HEK293 (cell line): ENCODE measurements around the gene CSNK2A3.

Experiments
- CTCF ChIA-PET: fragments of 350-600 bp; formaldehyde crosslinking; extraction: SDS; loops from one replicate; lab custom pipeline; 2021; ENCODE audit warnings: antibody characterized with exemption; lab: Yijun Ruan, JAX
- POLR2A ChIA-PET: fragments of 300-600 bp; formaldehyde crosslinking; extraction: SDS; loops from one replicate; lab custom pipeline; 2020; ENCODE audit warnings: antibody characterized with exemption, inconsistent platforms; lab: Yijun Ruan, JAX
- H3K27ac ChIP-seq: fragments of 200-500 bp; sonication (Bioruptor generic); 2 replicates; pipeline ENCODE4 v1.5.1; 2014; ENCODE audit warnings: low read depth, low read length, control low read depth, inconsistent platforms; ENCODE audit errors: extremely low read depth
- H3K36me3 ChIP-seq, 2 experiments: fragments of 200-500 bp in 1 of 2; sonication (Bioruptor generic) in 1 of 2; 1 replicate in 1 of 2; 2 replicates in 1 of 2; pipeline ENCODE4 v1.5.1; 2014 to 2017; ENCODE audit warnings: inconsistent platforms in 2 of 2, low read length in 2 of 2; ENCODE audit not compliant: control insufficient read depth in 2 of 2, insufficient read depth in 1 of 2
- H3K4me1 ChIP-seq: fragments of 200-500 bp; sonication (Bioruptor generic); 2 replicates; pipeline ENCODE4 v1.5.1; 2014; ENCODE audit warnings: mild to moderate bottlenecking, low read length, inconsistent platforms; ENCODE audit not compliant: control insufficient read depth, insufficient read depth
- H3K4me3 ChIP-seq: 2 replicates; pipeline ENCODE4 v1.5.1; 2011; ENCODE audit warnings: low read depth, mild to moderate bottlenecking, control low read depth, low read length, moderate library complexity
- H3K9me3 ChIP-seq: fragments of 200-500 bp; sonication (Bioruptor generic); 2 replicates; pipeline ENCODE4 v1.5.1; 2014; ENCODE audit warnings: low read depth, low read length, inconsistent platforms; ENCODE audit not compliant: control insufficient read depth, insufficient read depth
- BCL11B ChIP-seq: fragments of 450-650 bp; formaldehyde crosslinking; IDR thresholded peaks from 2 replicates; pipeline ENCODE4 v1.5.1; 2016; ENCODE audit warnings: low read depth, missing biosample characterization, missing genetic modification characterization
- GLIS2 ChIP-seq: fragments of 450-650 bp; formaldehyde crosslinking; IDR thresholded peaks from 2 replicates; pipeline ENCODE4 v1.5.1; 2016; ENCODE audit warnings: missing biosample characterization, missing genetic modification characterization
- HOXD13 ChIP-seq: sonication (generic); formaldehyde crosslinking; IDR thresholded peaks from 2 replicates; pipeline ENCODE4 v1.8.0; 2022; ENCODE audit warnings: missing genetic modification reagents, borderline replicate concordance
- PRDM1 ChIP-seq: fragments of 450-650 bp; formaldehyde crosslinking; IDR thresholded peaks from 2 replicates; pipeline ENCODE4; 2016; ENCODE audit warnings: missing biosample characterization, missing genetic modification characterization
- PRDM2 ChIP-seq: fragments of 450-650 bp; formaldehyde crosslinking; IDR thresholded peaks from 2 replicates; pipeline ENCODE4 v1.5.1; 2016; ENCODE audit warnings: missing biosample characterization, missing genetic modification characterization, borderline replicate concordance
- ZBTB1 ChIP-seq: fragments of 450-650 bp; formaldehyde crosslinking; IDR thresholded peaks from 2 replicates; pipeline ENCODE4 v1.5.1; 2016; ENCODE audit warnings: missing biosample characterization, missing genetic modification characterization
- ZBTB10 ChIP-seq: fragments of 450-650 bp; formaldehyde crosslinking; IDR thresholded peaks from 2 replicates; pipeline ENCODE4 v1.5.1; 2016; ENCODE audit warnings: missing biosample characterization, missing genetic modification characterization
- ZBTB26 ChIP-seq: fragments of 450-650 bp; formaldehyde crosslinking; optimal IDR thresholded peaks from 2 replicates; pipeline ENCODE3; 2016; ENCODE audit warnings: missing biosample characterization, mild to moderate bottlenecking, missing genetic modification characterization
- ZFP41 ChIP-seq: fragments of 450-650 bp; formaldehyde crosslinking; IDR thresholded peaks from 2 replicates; pipeline ENCODE4 v1.5.1; 2016; ENCODE audit warnings: missing biosample characterization, missing genetic modification characterization, borderline replicate concordance
- ZNF114 ChIP-seq: fragments of 450-650 bp; formaldehyde crosslinking; IDR thresholded peaks from 2 replicates; pipeline ENCODE4 v1.5.0; 2017; ENCODE audit warnings: missing biosample characterization, missing genetic modification characterization
- ZNF169 ChIP-seq: fragments of 450-650 bp; formaldehyde crosslinking; IDR thresholded peaks from 2 replicates; pipeline ENCODE4 v1.5.1; 2016; ENCODE audit warnings: missing biosample characterization, missing genetic modification characterization
- ZNF391 ChIP-seq: fragments of 450-650 bp; formaldehyde crosslinking; IDR thresholded peaks from 2 replicates; pipeline ENCODE4 v1.5.1; 2016; ENCODE audit warnings: low read depth, missing biosample characterization, missing genetic modification characterization, borderline replicate concordance
- ZNF398 ChIP-seq: fragments of 450-650 bp; formaldehyde crosslinking; IDR thresholded peaks from 2 replicates; pipeline ENCODE4 v1.5.1; 2017; ENCODE audit warnings: missing biosample characterization, missing genetic modification characterization
- ZNF404 ChIP-seq: fragments of 450-650 bp; formaldehyde crosslinking; IDR thresholded peaks from 2 replicates; pipeline ENCODE4 v1.5.1; 2017; ENCODE audit warnings: missing biosample characterization, missing genetic modification characterization
- ZNF473 ChIP-seq: fragments of 450-650 bp; formaldehyde crosslinking; IDR thresholded peaks from 2 replicates; pipeline ENCODE4 v1.5.1; 2017; ENCODE audit warnings: missing biosample characterization, missing genetic modification characterization
- ZNF585B ChIP-seq: fragments of 450-650 bp; formaldehyde crosslinking; IDR thresholded peaks from 2 replicates; pipeline ENCODE4 v1.5.1; 2016; ENCODE audit warnings: missing biosample characterization, missing genetic modification characterization
- ZNF626 ChIP-seq: fragments of 450-650 bp; sonication (Bioruptor Pico); formaldehyde crosslinking; IDR thresholded peaks from 2 replicates; pipeline ENCODE4 v1.5.1; 2018; ENCODE audit warnings: missing biosample characterization, missing genetic modification characterization, inconsistent platforms
- ZNF629 ChIP-seq: fragments of 450-650 bp; formaldehyde crosslinking; IDR thresholded peaks from 2 replicates; pipeline ENCODE4 v1.5.1; 2017; ENCODE audit warnings: missing biosample characterization, missing genetic modification characterization
- ZNF660 ChIP-seq: fragments of 450-650 bp; IDR thresholded peaks from 2 replicates; pipeline ENCODE4 v1.5.1; 2018; ENCODE audit warnings: missing biosample characterization, mild to moderate bottlenecking, missing genetic modification characterization
- ZSCAN30 ChIP-seq: fragments of 450-650 bp; IDR thresholded peaks from 2 replicates; pipeline ENCODE4 v1.5.1; 2018; ENCODE audit warnings: missing biosample characterization, mild to moderate bottlenecking, missing genetic modification characterization, moderate library complexity
- ZSCAN4 ChIP-seq: fragments of 450-650 bp; formaldehyde crosslinking; IDR thresholded peaks from 2 replicates; pipeline ENCODE4 v1.5.1; 2017; ENCODE audit warnings: missing biosample characterization, missing genetic modification characterization

The CSNK2A3 gene

GRCh38 chr11:11391169-11391568 is 38.1 kb upstream of the CSNK2A3 start:
- Histone ChIP-seq H3K27ac (no peak overlapping the region), H3K4me3 (no peak overlapping the region), H3K4me1 (peaks cover 3% of the 10 kb centered on the region; the same call in 1 of the 2 replicates), H3K36me3 (no peaks in the 10 kb centered on the region), H3K9me3 (no peaks in the 10 kb centered on the region)
- CTCF ChIA-PET: interaction anchor here (0.6 kb wide), 1 partner anchor 7 kb away, joined by 4 read pairs; no protein-coding TSS in a partner anchor
- POLR2A ChIA-PET: no interaction called here
- no peak for TF ChIP-seq GLIS2 (tag by site-specific recombination)
- no peak for TF ChIP-seq HOXD13 (CRISPR knock-in tag)
- TF ChIP-seq ZBTB10 (tag by site-specific recombination): no peak
- no peak for TF ChIP-seq PRDM2 (tag by site-specific recombination)
- TF ChIP-seq ZNF626 (tag by site-specific recombination): no peak
- no peak for TF ChIP-seq ZNF398 (tag by site-specific recombination)
- no peak for TF ChIP-seq ZNF114 (tag by site-specific recombination)

GRCh38 chr11:11390068-11390771 is 37.2 kb upstream of the CSNK2A3 start:
- H3K4me3 ChIP-seq: no peak overlapping the region
- CTCF ChIA-PET: interaction anchor here (0.6 to 1.6 kb wide), 4 partner anchors 8 to 397 kb away, joined by 3 to 4 read pairs (median 4); no protein-coding TSS in a partner anchor
- H3K4me1 ChIP-seq: peaks cover 3% of the 10 kb centered on the region; the same call in 1 of the 2 replicates
- no peak overlapping the region for H3K27ac ChIP-seq
- no peaks in the 10 kb centered on the region for H3K36me3 ChIP-seq
- POLR2A ChIA-PET: no interaction called here
- no peaks in the 10 kb centered on the region for H3K9me3 ChIP-seq
- TF ChIP-seq ZFP41 (tag by site-specific recombination) (no peak), ZSCAN4 (tag by site-specific recombination) (no peak), ZNF660 (no peak), ZSCAN30 (tag by site-specific recombination) (no peak), ZNF391 (tag by site-specific recombination) (no peak), ZNF473 (tag by site-specific recombination) (no peak), ZNF585B (tag by site-specific recombination) (no peak), ZNF404 (no peak), BCL11B (tag by site-specific recombination) (no peak), ZBTB1 (tag by site-specific recombination) (no peak), ZBTB26 (no peak), ZNF169 (no peak), ZNF629 (tag by site-specific recombination) (no peak), PRDM1 (tag by site-specific recombination) (no peak)
